ENCODE data around the gene CABLES2. TPM values are rescaled to one million over a fixed set of nuclear protein-coding genes. Genes with fewer than 3 reads are reported as not detected.

The CABLES2 gene
- total and polyA plus RNA-seq, 8 donors: 1.4 to 2.9 (median 1.9) TPM

DNA sequence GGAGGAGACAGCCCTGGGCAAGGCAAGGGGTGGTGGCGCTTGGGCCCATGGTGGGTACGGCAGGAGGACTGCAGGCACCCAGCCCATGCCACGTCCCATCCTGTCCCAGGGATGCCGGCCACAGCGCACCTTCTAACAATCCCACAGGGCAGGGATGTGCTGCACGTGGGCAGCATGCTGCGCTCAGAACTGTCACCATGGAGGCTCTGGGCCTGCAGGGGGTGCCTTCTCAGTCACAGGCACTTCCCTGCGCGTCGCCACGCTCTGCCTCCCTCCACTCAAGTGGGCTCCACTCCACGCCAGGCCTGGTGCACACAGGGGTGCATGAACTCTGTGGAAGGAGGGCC, 2.4 kb downstream of the CABLES2 start:
- Histone ChIP-seq H3K4me3 (no peak overlapping the region), H3K36me3 (no peaks in the 10 kb centered on the region), H3K9me3 (no peaks in the 10 kb centered on the region), H3K27ac (no peak overlapping the region), H3K4me1 (peaks cover 7 to 19% (median 11%) of the 10 kb centered on the region in 3 donors), H3K27me3 (no peaks in the 10 kb centered on the region)
- DNase-seq (no peak), ATAC-seq (no peak), FAIRE-seq (no peak)
- TF ChIP-seq, protein P1, sequence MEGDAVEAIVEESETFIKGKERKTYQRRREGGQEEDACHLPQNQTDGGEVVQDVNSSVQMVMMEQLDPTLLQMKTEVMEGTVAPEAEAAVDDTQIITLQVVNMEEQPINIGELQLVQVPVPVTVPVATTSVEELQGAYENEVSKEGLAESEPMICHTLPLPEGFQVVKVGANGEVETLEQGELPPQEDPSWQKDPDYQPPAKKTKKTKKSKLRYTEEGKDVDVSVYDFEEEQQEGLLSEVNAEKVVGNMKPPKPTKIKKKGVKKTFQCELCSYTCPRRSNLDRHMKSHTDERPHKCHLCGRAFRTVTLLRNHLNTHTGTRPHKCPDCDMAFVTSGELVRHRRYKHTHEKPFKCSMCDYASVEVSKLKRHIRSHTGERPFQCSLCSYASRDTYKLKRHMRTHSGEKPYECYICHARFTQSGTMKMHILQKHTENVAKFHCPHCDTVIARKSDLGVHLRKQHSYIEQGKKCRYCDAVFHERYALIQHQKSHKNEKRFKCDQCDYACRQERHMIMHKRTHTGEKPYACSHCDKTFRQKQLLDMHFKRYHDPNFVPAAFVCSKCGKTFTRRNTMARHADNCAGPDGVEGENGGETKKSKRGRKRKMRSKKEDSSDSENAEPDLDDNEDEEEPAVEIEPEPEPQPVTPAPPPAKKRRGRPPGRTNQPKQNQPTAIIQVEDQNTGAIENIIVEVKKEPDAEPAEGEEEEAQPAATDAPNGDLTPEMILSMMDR (IDR thresholded peaks at IDR 0.05): no peak
- 95 to 96% methylated on average over 11 to 12 of the region's 12 CpGs for WGBS, 2 donors
- intact Hi-C loops (cut with DNase I): no loop called here

DNA sequence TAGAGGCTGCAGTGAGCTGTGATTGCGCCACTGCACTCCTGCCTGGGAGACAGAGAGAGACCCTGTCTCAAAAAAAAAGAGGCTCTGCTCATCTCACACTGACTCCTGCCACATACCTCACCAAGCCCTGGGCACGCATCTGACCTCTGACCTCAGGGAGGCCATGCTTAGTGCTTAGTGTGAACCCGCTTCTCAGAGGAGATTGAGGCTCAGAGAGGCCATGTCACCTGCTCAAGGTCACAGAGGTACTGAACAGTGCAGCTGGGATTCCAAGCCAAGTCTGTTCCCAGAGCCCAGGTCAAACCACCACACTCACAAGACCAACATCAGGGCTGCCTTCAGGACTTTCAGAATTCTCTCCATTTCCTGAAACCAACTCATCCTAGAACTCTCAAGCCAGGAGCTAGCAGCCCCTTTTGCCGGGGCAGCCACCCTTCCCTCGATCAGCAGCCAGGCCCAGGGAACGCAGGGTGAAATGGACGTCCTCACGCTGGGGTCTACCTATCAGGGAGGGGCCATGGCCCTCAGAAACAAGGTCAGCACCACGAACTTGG, 2.9 kb downstream of the CABLES2 start:
- TF ChIP-seq, protein P1 (IDR thresholded peaks at IDR 0.05): no peak
- 88 to 89% methylated on average over 9 of the region's 9 CpGs for WGBS, 2 donors
- FAIRE-seq: no peak
- H3K4me3 ChIP-seq: no peak overlapping the region
- no peak for ATAC-seq
- no peak for DNase-seq
- H3K27ac ChIP-seq: no peak overlapping the region
- H3K9me3 ChIP-seq: no peaks in the 10 kb centered on the region
- H3K27me3 ChIP-seq: no peaks in the 10 kb centered on the region
- H3K36me3 ChIP-seq: no peaks in the 10 kb centered on the region
- intact Hi-C loops (cut with DNase I): no loop called here
- H3K4me1 ChIP-seq: peaks cover 5 to 16% (median 6%) of the 10 kb centered on the region in 3 donors

DNA sequence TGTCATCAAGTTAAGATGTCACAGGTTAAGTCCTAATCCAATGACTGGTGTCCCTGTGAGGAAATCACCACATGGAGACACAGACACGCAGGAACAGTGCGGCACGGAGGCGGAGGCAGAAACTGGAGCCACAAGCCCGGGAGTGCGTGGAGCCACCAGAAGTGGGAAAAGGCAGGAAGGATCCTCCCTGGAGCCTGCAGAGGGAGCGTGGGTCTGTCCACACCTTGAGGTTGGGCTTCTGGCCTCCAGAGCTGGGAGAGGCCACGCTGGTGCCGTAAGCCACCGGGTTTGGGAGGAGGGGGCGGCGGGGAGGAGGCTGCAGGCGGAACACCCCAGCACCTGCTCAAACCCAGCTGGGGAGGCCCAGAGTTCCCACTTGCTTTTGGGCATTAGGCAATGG, 3.8 kb downstream of the CABLES2 start:
- no peak for ATAC-seq
- 87 to 88% methylated on average over 13 of the region's 13 CpGs for WGBS, 2 donors
- intact Hi-C loops (cut with DNase I): no loop called here

DNA sequence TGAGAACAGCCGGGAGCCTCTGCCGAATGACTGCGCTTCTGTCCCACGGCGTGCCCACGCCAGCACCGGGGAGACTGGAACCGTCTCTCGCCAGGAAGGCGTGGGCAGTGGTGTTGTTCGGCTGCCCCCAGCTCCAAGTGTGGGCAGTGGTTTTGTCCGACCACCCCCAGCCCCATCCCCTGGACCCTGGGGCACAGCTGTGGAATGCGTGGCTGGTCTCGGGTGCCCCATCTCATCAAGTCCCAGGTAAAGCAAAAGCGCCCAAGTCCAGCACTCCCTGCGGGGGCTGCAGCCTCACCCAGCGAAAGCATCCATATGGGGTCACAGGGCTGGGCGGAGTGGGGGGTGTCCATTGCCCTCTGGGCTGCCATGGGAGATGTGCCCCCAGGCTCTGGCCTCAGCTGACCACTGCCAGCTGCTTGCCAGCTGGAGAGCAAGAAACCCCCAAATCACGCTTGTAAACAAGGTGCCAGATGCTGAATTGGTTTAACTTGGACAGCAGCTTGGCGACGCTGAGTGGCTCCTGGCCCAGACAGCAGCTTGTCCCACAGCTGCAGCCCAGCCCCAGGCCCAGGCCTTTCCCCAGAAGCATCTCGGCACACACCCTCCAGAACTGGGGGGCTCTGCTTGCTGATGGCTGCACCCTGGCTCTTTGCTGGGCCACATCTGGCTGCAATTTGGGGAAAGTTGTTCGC, 4.5 kb downstream of the CABLES2 start:
- Histone ChIP-seq H3K4me1 (peaks cover 3 to 14% (median 5%) of the 10 kb centered on the region in 3 donors), H3K36me3 (no peaks in the 10 kb centered on the region), H3K27me3 (no peaks in the 10 kb centered on the region), H3K9me3 (no peaks in the 10 kb centered on the region), H3K27ac (no peak overlapping the region), H3K4me3 (no peak overlapping the region)
- 89 to 92% methylated on average over 23 of the region's 23 CpGs for WGBS, 2 donors
- DNase-seq: no peak
- no peak for FAIRE-seq
- TF ChIP-seq, protein P1 (IDR thresholded peaks at IDR 0.05): no peak
- no peak for ATAC-seq
- intact Hi-C loops (cut with DNase I): no loop called here

More for the DNA sequence above, 3.8 kb downstream of the CABLES2 start:
- Histone ChIP-seq H3K4me3 (no peak overlapping the region), H3K9me3 (no peaks in the 10 kb centered on the region), H3K27me3 (no peaks in the 10 kb centered on the region), H3K36me3 (no peaks in the 10 kb centered on the region), H3K27ac (no peak overlapping the region), H3K4me1 (peaks cover 5 to 16% (median 6%) of the 10 kb centered on the region in 3 donors)
- DNase-seq: no peak
- no peak for FAIRE-seq
- TF ChIP-seq, protein P1 (IDR thresholded peaks at IDR 0.05): no peak

DNA sequence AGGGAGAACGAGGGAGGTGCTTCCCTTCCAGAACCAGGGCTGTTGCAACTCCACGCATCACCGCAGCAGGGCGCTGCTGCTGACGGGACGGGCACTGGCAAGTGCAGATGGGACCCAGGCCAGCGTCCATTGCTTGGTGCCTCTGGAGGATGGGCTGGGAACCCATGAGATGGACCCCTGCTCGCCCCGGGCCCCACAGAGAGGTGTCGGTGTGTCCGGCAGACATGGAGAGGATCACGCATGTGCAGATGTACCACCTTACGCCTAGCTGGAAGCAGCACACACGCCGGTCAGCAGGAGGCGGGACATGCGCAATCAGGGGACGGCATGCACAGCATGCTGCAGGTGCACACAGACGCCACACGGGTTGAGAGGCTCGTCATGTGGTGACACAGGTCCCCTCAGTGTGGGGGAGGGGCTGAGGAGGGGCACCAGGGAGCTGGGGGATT, 5.7 kb downstream of the CABLES2 start:
- Histone ChIP-seq H3K27ac (no peak overlapping the region), H3K36me3 (no peaks in the 10 kb centered on the region), H3K4me3 (no peak overlapping the region), H3K9me3 (no peaks in the 10 kb centered on the region), H3K27me3 (no peaks in the 10 kb centered on the region), H3K4me1 (peaks cover 0 to 9% (median 3%) of the 10 kb centered on the region in 3 donors)
- no peak for DNase-seq
- no peak for ATAC-seq
- TF ChIP-seq, protein P1 (IDR thresholded peaks at IDR 0.05): no peak
- intact Hi-C loops (cut with DNase I): no loop called here
- WGBS, 2 donors: 82 to 83% methylated on average over 20 to 21 of the region's 21 CpGs
- FAIRE-seq: no peak

All from pancreas (tissue), 10 donors.